Fibroblast of skin of right quadriceps (primary cell): ENCODE results near the gene TRMU.

ENCODE experiments used
- DNase-seq: peaks from one replicate; pipeline ENCODE4 v3.0.0-alpha.2; 2013

The TRMU gene

DNA sequence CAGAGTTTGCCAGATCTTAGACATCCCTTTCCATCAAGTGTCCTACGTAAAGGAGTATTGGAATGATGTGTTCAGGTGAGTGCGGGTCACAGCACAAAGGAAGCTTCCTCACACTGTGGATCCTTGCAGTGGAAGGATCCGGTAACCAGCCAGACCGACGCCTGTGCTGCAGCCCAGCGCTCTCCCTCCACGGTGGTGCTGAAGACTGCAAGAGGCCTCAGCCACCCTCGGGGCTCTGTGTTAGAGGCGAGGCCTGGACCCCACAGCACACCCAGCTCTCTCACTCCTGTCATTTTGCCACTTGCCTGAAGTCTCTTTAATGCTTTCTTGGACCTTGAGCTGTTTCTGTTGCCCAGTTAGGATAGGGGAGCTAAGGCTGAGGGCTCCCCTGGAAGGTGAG is 2.4 kb downstream of the TRMU start:
- no peak for DNase-seq

DNA sequence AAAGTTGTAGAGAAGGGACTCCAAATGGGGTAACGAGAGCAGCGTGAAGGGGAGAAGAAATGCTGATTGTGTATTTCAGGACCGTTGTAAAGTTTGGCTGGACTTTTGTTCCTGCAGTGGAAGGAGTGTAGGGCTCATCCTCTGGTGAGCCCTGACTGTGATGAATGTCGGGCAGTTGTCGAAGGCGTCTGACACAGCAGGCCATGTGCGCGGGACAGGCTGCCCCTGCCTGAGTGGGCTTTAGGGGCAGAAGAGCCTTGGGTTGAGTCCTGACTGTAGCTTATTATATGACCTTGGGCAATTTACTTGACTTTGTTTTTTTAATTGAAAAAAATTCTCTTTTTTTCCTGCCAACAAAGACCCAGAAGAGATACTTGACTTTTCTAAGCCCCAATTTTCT is 3.1 kb downstream of the TRMU start:
- DNase-seq = no peak

DNA sequence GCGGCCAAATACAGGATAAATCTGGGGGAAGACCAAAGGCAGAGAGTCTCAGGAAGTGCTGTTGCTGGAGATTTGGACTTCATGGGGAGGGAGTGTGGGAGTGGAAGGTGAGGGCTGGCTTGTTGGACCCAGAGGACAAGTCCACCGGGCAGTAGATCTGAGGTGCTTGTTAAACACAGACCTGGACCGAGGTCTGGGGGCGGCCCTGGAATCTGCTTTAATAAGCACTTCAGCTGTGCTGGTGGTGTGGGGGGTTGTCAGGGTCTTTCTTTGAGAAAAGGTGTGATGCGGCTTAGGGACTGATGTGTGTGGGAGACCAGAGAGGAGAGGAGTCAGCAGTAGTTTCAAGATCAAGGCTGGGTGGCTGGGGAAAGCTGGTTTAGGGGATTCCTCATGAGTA is 4.4 kb downstream of the TRMU start:
- no peak for DNase-seq

DNA sequence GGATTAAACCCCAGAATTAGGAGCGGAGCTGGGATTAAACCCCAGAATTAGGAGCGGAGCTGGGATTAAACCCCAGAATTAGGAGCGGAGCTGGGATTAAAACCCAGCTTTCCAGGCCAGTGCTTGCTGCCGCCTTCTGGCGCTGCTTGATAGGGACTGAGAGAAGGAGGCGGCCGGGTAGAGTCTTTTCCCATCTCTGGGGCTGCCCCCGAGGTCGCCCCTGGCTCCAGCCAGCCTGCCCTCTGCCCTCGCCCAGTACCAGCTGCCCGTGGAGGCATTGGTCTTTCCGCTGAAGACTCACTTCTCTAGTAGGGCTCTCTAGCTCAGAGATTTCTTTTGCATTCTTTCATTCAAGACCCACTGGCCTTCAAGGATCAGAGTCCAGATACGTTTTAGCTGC is 5.2 kb downstream of the TRMU start:
- no peak for DNase-seq

DNA sequence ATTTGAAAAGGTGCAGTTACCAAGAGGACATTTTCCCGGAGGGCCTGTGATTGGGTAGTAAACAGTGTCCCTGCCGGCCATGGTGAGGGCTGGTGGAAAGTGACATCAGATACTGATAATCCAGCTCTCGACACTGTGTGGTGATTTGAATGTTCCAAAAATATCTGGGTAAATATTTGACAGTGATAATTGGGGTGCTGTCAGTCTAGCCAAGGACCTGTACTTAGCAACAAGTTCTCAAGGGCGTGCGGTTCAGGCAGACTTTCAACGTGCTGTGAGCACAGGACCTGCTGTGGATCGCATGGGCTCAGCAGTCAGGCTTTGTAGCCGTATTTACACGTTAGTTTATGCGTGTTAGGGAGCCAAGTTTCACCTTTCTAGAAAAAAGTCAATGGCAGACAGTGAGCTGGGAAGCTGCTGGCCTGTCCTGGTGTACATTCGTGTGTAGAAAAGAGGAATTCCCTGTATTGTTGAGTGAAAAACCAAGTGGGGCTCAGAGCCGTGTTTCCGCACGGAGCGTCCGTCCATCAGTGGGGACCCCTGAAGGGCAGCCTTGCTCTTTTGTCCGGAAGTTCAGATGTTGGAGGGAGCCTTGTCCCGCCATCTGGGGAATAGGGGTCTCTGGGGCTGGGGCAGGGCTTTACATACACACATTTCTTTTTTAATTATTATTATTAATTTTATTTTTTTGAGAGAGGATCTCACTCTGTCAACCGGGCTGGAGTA is 11.3 kb downstream of the TRMU start:
- no peak for DNase-seq

DNA sequence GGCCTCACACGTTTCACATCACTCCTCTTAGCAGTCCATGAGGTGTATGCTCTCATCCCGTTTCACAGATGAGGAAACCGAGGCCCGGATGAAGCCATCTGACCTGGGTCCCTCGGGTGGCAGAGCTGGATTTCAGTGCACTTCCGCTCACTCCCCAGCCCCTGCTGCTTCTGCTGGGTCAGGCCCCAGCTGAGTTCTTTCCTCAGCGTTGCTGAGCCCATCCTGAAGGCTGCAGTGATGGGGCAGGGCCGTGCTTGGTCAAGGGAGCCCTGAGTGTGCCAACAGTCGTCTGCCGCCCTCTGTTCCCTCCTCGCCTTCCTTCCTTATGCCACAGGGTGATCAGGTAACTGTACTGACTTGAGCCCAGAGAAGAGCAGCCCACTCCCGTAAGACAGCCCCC is 12.1 kb downstream of the TRMU start:
- DNase-seq = no peak

DNA sequence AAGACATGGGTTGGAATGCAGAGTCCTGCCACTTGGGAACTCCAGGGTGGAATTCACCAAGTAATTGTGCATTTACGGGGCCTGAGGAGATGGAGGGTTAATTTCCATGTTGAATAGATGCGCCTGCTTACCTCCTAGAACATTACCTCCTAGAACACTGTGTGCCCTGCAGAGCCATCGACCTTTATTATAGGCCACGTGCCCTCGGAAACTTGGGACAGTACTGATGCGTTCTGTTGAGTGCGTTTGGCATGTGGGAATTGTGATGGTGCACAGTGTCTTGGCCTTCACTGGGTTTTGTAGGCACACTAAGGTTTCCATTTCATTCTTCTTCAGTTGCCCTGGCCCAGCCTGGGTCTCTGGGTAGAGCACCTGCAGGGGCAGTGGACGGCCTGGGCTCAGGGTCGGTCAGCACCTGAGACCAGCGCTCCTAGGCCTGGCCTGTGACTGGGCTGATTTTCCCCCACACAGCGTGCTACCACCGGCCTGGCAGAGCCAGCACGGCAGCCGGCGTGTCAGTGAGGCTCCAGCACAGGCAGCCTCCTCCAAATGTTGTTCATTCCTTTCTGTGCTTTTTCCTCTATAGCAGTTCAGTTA is 12.7 kb downstream of the TRMU start:
- no peak for DNase-seq

DNA sequence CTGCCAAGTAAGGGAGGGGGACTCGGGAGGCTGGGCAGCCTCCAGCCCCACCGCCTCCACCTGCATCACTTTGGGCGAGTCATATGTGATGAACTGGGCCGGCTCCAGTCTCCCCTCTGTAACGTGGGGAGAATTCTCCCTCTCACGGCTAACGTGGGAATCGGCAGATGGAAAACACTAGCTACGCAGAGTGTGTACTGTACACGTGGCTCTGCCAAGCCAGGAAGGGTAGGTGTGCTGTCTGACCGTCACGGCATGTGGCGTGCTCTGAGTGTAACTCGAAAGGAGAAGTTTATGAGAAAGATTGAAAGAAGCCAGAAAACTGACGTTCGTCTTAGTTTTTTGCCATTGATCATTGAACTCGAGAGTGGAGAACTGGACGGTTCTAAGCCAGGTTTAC is 13.7 kb downstream of the TRMU start:
- no peak for DNase-seq

DNA sequence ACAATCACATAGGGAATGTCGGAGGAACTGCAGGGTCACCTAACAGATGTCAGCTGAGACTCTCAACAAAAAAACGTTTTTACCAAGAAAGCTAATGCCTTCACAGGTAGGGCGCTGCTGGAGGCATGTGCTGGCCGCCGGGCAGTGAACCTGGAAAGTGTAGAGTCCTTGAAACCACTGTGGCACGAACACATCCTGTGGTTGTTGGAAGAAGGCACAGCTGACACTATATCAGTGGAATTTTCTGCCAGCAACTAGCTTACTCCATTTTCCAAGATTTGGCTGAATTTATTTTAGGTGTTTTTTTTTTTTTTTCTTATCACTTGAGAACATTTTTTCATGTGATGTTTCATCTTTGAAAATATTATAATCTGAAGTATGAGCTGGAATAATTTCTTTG is 14.2 kb downstream of the TRMU start:
- no peak for DNase-seq

DNA sequence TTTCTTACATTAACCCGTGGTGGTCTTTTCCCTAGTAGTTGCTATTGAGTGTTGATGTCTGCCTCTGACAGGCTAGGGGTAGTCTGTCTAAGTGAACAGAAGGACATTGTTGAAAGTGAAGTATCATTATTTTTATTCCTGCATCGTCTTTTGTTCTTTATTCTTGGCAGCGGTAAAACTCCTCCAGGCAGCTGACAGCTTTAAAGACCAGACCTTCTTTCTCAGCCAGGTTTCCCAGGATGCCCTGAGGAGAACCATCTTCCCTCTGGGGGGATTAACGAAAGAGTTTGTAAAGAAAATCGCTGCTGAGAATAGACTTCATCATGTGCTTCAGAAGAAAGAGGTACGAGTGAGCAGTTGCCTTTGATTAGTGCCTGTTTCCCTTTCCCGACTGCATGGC is 14.6 kb downstream of the TRMU start:
- DNase-seq = no peak

DNA sequence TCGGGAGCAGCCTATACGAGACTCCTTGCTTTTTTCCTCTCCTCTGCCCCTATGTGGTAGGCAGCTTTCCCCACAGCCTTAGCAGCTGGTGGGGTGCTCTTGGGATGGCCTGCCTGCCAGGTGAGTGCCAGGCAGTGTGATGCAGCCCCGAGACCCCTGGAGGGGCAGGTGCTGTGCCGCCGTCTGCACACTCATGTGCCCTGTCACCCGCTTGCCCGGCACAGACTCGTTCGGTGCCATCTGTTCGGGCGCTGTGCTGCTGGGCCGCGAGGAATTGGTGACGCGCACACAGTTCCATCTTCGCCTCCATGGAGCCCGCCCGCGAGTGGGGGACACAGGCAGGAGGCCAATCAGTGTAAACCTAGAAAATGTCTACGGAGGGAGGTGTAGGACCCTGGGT is 15.1 kb downstream of the TRMU start:
- no peak for DNase-seq

DNA sequence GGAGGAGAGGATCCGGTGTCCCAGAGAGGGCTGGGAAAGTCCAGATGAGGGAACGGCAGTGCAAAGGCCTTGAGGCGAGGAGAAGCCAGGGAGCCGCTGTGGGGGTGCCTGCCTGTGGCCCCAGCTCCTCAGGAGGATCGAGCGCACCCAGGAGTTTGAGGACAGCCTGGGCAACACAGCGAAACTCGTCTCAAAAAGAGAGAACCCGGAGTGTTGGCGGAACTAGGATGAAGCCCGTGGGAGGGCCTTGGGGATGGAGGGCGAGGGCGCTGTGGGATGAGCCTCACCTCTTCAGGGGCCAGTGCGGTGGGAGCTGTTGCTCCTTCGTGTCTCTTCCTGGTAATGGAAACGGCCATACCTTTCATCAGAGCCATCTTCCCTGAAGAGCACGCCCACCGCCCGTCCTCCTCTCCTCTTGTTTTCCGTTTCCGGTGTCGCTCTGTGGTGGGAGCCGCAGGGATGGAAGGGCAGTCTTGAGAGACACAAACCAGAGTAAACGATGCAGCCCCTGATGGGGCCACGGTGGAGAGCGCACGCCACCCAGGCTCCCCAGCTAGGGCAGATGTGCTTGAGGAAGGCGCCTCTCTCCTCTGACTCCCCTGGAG is 15.7 kb downstream of the TRMU start:
- no peak for DNase-seq

DNA sequence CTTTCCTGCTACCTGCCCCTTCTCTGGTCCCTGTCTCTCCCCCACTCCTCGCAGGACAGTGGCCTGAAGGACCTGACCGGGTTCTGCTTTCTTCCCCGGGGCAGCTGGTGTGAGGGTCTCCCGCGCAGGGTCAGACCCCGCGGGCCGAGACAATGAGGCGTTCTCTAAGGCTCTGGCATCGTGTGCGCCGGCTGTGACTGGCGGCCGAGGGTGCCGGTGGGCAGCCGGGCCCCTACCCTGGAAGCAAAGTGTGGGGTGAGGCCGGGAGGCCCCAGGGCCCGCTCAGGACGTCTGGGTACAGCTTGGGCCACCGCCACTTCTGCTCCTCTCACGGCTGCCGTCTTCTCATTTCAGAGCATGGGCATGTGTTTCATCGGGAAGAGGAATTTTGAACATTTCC is 16.3 kb downstream of the TRMU start:
- no peak for DNase-seq

DNA sequence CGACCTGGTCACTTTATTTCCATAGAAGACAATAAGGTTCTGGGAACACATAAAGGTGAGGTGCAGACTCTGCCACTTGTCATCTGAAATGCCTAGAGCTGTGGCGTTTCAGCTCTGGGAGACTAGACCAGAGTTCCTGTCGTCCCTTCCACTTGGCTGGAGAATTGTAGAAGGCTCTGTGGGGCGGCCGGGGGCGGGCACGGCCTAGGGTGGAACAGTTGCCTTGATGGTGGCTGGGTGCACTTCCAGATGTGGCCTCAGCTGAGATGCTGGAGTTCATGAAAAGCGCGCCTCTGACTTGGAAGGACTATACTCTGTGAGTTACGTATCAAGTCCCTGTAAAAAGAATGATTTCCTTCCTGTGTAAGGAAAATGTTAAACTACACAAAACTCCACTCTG is 16.8 kb downstream of the TRMU start:
- DNase-seq = no peak

DNA sequence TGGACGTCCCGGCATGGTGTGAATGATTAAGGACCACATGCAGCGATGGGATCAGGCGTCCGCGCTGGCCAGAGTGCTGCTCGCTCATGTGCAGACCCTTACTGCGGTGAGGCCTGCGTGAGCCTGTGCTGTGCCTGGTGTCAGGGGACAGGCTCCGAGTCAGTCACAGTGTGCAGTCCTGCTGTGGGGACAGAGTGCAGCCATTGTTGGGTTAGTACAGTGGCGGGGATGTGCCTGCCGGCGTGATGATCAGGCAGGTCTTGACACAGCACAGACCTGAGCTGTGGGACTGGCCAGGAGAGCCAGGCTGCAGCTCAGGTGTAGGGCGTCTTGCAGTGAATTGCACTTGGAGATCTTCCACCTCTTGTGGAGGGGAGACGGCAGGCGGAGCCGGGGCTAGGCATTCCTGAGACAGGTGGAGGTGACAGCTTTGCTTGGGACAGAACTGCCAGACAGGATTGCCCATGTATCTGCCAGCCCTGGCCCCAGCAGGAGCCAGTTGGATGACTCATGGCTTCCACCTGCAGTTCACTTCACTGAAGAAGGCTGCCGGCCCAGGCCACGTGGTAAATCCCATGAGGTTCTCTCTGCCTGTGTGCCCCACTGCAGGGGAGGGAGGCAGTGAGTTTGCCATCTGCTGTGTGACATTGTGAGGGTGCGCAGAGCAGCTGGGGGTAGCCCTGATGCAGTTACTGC is 17.3 kb downstream of the TRMU start:
- DNase-seq = peak; percentile 6

DNA sequence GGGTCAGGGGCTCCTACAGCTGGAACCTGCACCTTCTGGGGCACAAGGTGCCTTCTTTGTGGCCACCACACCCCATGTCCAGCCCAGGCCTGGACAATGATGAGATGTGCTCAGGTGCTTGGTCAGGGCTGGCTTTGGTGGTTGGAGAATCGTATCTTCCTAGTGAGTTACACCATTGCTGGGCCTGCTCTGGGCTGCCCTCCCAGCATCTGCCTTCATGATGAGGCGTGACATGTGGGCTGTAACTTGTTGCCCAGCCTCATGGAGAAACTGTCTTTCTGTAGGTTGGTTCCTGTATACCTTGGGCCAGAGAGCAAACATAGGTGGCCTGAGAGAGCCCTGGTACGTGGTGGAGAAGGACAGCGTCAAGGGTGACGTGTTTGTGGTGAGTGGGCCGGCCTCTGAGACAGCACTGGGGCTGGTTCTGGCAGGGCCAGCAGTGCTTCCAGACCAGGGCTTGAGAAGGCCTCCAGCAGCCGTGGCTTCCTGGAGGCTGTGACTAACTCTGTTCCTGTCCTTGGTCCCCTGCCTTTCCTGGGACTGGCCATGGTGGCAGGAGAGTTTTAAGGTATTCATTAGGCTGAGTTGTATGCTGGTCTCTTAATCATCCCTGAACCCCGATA is 18.1 kb downstream of the TRMU start:
- no peak for DNase-seq

DNA sequence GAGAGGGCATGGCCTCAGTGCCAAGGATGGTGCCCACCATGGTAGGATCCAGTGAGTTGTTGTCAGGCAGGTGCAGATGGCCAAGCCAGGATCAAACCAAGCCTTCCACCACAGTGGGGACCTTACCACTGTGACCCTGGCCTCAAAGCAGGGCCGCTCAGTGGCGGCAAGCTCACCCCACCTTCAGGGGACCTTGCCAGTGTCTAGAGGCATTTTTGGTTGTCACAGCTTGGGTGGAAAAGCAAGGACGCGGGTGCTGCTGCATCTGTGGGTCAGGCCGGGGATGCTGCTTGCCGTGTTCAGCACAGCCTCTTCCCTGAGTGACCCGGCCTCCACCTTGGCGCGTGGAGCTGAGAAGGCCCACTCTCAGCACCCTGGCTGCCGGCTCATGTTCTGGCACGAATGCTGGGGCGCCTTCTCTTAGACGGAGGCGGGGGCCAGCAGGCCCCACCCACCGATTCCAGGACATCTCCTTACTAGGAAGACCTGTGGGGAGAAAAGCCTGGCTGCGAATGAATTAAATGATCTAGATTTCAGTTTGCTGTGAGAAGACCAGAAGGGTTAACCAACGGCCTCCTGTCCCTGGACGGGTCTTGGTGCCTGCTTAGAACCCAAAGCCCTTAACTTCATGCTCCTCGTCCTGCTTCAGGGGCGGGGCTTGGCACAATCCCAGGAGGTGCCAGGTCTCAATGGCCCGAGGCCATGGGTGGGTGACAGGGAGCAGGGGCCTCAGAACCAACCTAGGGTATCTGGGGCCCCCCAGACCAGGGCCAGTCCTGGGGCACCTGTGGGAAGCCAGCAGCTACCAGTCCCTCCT is 18.9 kb downstream of the TRMU start:
- no peak for DNase-seq

DNA sequence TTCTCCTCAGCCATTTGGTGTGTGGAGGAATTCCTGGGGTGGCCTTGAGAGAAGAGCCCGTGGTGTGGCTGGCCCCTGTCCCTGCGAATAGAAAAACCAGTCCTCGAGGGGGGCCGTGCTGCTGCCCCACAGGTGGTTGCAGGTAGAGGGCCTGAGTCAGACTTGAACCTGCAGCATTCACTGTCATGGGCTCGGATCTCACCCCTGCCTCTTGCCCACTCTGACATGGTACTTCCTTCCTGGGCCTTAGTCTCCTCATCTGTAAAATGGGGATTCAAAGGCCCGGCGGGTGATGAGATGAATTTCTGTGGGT is 19.4 kb downstream of the TRMU start:
- no peak for DNase-seq

DNA sequence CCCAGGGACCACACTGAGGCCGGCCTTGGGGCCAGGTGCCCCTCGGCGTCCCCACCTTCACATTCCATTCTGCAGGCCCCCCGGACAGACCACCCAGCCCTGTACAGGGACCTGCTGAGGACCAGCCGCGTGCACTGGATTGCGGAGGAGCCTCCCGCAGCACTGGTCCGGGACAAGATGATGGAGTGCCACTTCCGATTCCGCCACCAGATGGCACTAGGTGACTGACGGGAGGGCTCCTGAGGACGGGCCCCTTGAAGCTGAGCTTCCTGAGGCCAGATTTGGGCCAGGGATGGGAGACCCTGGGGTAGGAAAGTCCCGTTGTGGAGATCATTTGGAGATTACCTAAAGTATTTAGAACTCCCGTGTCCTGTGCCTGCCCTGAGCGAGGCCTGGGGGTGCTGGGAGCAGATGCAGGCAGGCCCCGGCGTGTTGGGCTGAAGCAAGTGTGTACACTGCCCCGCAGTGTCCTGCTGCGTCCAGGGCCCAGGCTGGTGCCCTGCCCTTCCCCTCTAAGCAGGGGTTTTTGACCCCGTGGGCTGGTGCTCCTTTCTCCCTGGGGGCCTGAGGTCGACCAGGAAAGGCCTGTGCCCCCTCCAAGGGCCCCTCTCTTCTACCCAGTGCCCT is 20.0 kb downstream of the TRMU start:
- peak; percentile 47 for DNase-seq

DNA sequence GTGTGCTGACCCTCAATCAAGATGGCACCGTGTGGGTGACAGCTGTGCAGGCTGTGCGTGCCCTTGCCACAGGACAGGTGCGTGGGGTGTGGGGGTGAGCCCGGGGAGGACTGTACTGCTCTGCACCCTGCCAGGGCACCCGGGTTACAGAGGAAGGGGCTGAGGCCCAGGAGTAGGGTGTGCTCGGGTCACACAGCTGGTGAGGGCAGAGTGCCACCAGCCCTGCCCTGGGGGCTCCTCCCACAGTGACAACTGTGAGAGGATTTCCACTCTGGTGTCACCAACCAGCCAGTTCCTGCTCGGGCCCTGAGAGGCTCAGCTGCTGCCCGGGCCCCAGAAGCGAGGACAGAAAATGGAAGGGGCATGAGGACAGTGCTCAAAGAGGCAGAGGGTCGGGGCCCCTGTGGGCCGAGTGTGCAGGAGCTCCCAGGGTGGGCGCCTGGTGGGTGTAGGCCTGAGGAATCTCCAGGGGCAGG is 20.5 kb downstream of the TRMU start:
- no peak for DNase-seq

DNA sequence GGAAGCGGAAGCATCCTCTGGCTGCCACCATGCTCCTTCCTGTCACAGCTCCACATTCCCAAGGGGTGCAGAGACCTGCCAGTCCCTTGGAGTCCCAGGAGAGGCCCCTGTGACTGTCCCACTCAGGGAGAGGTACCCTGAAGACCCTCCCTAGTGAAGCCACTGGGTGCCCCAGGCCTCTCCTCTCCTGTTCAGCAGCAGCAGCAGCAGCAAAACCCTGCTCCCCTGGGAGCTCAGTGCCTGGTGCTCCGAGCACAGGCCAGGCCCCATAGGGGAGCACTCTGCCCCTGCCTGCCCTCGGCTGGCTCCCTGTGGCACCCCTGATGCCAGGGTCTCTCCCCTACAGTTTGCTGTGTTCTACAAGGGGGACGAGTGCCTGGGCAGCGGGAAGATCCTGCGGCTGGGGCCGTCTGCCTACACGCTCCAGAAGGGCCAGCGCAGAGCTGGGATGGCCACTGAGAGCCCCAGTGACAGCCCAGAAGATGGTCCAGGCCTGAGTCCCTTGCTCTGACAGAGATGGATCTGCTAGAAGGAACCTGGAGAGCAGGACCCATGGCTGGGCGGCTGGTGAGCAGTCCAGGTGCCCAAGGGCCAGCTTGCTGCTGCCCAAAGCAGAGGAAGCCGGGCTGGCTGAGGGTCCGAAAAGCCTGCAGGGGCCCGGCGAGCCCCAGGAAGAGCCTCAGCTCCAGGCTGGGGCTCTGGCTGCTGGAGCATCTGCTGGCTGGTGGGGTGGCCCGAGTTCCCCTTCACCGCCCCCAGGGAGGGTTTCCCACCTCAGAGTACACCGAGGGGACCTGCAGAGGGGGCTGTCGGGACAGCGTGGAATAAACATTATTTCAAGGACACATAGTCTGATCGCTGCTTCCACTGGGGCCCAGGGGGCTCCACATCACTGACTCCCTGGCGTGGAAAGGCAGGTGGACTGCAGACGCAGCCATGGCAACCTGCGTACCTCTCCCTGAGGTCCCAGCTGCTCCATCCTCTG is 21.3 kb downstream of the TRMU start:
- DNase-seq = no peak
